KOPT-K1 (cell line): ENCODE results near the gene EPB41L4B.

Experiments
- H3K27ac ChIP-seq: fragments of 200-600 bp; sonication (generic); 2 replicates; pipeline ENCODE4 v1.5.1; 2016; ENCODE audit warnings: antibody characterized with exemption, mild to moderate bottlenecking, low read depth, low read length; ENCODE audit not compliant: poor library complexity, severe bottlenecking
- H3K36me3 ChIP-seq: fragments of 200-600 bp; sonication (generic); 2 replicates; pipeline ENCODE4 v1.5.1; 2017; ENCODE audit warnings: antibody characterized with exemption, mild to moderate bottlenecking, low read length, moderate library complexity; ENCODE audit not compliant: insufficient read depth
- H3K9me3 ChIP-seq: fragments of 200-600 bp; sonication (generic); 2 replicates; pipeline ENCODE4 v1.5.1; 2017; ENCODE audit warnings: antibody characterized with exemption, low read length, mild to moderate bottlenecking; ENCODE audit not compliant: insufficient read depth, poor library complexity, severe bottlenecking

The EPB41L4B gene

DNA sequence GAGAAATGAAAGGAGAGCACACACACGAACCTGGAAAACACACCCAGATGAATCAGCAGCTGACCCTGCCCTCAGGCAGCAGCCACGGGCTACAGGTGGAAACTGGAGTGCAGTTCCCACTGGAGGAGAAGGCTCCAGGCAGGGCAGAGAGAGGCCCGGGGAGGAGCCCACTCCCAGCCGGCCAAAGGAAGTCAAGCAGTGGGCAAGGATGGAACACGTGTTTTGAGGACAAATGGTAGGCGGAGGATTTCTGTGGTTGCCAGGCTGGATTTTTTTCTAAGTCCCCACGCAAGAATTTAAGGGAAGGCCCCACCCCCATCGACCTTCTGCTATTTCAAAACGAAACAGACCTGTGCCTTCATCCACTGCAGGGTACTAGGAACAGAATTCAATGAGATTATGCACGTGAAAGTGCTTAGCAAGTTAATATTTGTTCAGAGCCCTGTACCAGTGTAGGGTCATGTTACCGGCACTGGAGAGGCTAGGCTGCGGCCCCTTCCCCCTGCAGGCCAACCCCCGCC, 6.8 kb downstream of the EPB41L4B start:
- Histone ChIP-seq H3K9me3 (no peaks in the 10 kb centered on the region), H3K36me3 (no peaks in the 10 kb centered on the region), H3K27ac (no peak overlapping the region)

DNA sequence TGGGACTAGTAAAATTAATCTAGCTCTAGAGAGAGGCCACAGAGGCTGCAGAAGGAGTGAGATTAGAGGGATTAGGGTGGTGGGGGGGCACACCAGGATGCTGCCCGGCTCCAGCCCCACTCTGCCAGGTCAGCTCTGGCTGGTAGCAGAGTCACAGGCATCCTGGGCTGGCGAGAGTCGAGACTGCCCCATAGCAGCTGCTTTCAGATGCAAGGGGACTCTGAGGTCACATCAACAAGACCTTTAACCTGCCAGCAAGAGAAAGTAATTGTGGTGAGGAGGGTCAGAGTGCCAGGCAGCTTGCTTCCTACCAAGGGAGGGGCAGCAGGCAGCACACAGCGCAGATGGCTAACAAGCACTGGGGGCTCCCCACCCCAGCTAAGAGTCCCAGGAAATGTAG, 7.5 kb downstream of the EPB41L4B start:
- Histone ChIP-seq H3K9me3 (no peaks in the 10 kb centered on the region), H3K27ac (no peak overlapping the region), H3K36me3 (no peaks in the 10 kb centered on the region)

DNA sequence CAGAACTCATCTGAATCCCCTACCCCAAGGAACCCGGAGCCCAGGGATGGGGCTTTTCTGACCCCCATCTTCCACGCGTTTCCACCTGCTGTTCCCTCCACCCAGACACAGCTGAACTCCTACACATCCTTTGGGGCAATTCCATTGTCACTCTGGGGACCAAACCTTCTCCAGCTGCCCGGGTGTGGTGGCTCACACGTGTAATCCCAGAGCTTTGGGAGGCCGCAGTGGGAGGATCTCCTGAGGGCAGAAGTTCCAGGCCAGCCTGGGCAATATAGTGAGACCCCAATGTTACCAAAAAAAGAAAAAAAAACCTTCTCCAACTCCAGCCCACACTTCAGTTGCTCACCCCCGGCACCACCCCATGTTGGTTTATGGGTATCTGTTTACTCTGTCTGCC, 8.1 kb downstream of the EPB41L4B start:
- Histone ChIP-seq H3K36me3 (no peaks in the 10 kb centered on the region), H3K9me3 (no peaks in the 10 kb centered on the region), H3K27ac (no peak overlapping the region)

DNA sequence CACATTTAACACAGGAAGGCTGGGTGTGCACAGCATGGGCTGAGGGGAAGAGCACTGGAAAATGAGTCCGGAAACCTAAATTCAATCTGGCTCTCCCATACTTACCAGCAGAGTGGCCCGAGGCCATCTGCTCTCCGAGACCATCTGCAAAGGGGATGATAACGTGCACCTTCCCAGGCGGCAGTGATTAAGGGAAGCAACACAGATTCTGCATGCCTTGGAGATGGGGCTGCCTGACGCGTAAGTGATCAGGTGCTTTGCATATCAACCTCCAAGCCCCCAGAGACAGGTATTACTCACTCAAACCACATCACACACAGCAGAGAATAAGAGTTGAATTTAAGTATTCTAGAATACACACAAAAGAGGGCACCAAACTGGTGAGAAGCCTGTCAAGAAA, 9.1 kb downstream of the EPB41L4B start:
- no peaks in the 10 kb centered on the region for H3K36me3 ChIP-seq
- H3K27ac ChIP-seq = no peak overlapping the region
- no peaks in the 10 kb centered on the region for H3K9me3 ChIP-seq

DNA sequence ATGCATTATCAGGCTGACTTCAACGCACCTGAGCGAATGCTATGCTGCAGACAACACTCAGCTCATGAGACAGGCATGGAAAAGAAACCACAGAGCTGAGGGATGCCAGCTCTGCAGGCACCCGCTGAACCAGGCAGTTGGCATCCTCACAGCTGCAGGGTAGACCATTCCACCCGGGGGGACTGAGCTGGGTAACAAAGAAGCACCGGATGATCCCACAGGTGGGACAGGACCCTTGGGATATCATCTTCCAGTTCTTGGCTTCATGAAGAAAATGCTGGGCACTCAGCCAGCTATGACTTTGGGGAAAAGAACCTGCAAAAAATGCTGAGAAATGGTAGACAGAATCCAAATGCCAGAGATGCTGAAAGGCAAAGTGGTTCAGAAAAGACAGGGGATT, 9.6 kb downstream of the EPB41L4B start:
- Histone ChIP-seq H3K36me3 (no peaks in the 10 kb centered on the region), H3K27ac (no peak overlapping the region), H3K9me3 (no peaks in the 10 kb centered on the region)

DNA sequence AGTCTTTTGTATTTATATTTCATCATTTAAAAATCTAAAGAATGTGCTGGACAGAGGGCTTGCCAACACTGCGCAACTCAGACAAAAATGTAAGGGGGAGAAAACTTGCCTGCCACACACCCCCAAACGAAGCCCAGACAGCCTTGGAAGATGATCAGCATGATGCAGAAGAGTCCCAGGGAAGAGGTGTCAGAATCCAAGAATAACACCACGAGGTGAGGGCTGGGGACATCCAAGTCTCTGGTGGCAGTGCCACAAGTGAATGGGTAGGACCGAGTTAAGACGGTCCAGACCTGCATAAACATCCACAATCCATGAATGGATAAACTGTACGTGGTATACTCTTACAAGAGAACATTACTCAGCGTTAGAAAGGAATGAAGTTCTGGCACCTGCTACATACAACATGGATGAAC, 10.4 kb downstream of the EPB41L4B start:
- H3K36me3 ChIP-seq = no peaks in the 10 kb centered on the region
- H3K9me3 ChIP-seq = no peaks in the 10 kb centered on the region
- H3K27ac ChIP-seq = no peak overlapping the region

DNA sequence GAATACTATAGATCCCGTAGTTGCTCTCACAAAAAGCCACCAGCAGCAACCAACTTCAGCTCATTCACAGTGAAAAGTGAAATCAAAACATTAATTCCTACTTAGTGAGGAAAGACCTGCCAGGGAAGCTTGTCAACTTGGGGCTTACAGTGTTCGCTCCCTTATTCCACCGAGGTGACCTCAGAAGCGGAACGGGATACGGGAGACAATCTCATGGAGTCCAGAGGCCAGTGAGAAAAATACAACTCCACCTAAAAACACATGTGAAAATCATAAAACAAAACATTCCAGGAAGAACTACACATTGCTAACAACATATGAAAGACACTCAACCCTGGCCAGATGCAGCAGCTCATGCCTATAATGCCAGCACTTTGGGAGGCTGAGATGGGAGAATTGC, 11.6 kb downstream of the EPB41L4B start:
- no peaks in the 10 kb centered on the region for H3K36me3 ChIP-seq
- H3K9me3 ChIP-seq = no peaks in the 10 kb centered on the region
- H3K27ac ChIP-seq = no peak overlapping the region

DNA sequence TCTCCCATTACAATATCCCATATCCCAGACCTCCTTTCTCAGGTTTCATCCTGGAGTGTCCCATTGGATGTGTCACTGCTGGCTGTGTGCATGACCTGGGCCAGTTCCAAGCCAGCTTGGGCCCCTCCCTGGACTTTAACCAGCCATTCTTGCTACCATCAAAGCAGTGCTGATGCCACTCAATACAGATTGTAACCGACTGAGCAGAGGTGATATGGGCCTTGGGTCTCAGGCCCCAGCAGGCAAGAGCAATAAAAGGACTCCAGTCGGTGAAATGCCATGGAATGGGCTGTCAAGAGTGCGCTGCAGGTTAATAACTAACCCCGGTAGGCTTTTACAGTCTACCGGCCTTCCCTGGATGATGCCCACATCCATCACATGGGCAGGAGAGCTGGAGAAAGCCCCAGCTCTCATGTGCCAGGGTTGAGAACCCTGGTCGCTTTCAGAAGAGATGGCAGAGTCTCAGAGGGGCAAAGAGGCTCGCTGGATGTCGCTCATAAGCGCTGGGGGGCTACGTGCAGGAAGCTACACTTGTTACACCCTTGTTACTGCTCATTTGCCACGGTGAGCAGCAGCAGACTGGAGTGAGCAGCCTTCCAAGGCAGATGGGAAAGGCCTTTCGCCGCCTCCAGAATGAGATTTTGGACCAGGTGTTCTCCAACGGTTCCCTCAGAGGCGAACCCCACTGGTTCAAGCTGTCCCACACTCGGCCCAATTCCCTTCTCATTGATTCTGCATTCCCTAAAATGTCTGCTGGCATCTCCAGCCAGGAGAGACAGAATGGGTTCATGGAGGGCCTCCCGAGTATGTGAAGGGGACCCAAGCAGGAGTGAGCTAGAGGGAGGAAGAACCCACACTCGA, 13.2 kb downstream of the EPB41L4B start:
- Histone ChIP-seq H3K9me3 (no peaks in the 10 kb centered on the region), H3K36me3 (no peaks in the 10 kb centered on the region), H3K27ac (no peak overlapping the region)

DNA sequence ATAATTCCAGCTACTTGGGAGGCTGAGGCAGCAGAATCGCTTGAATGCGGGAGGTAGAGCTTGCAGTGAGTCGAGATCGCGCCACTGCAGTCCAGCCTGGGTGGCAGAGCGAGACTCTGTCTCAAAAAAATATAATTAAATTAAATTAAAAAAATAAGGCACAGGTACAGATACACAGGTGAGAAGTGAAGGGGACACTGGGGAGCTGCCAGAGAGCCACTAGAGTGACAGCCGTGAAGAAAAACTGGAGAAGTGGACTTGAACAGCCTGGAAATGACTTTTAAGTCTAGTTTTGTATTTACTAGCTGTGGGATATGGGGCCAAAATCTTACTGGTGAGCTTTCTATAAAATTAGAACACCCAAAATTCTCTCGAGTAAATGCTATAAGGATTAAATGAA, 15.1 kb downstream of the EPB41L4B start:
- no peaks in the 10 kb centered on the region for H3K9me3 ChIP-seq
- no peaks in the 10 kb centered on the region for H3K36me3 ChIP-seq
- no peak overlapping the region for H3K27ac ChIP-seq

DNA sequence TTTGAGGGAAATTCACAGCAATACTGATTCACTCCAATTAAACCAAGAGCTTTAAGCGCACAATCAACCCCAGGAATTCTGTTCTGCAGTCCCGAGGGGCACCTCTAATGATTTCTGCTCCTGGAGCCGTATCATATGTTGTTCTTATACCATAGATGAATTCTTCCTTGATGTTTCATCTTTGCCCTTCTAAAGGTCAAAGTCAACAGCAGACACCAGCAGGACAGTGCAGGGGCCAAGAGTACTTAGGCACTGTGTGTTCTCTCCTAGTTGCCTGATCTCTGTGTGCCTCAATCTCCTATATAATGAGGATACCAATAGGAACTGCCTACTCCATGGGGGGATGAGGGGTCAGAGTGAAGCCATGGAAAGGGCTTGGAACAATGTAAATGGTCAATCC, 16.5 kb downstream of the EPB41L4B start:
- Histone ChIP-seq H3K9me3 (no peaks in the 10 kb centered on the region), H3K27ac (no peak overlapping the region), H3K36me3 (no peaks in the 10 kb centered on the region)

DNA sequence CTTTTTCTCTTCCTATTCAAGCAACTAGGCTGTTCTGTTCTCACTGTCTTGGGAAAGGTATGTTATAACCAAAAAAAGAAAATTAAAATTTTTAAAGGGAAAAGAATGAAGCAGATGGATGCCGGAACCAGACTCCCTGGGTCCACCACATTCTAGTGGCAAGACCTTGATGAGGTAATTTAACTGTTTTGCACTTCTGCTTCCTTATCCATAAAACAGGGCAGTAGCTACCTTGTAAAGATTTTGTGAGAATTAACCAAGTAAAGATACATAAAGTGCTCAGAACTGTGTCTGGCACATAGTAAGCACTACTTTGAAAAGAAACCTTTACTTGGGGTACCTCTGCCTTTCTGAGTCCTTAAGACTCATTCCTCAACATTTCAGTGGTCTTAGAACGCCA, 17.0 kb downstream of the EPB41L4B start:
- Histone ChIP-seq H3K9me3 (no peaks in the 10 kb centered on the region), H3K36me3 (no peaks in the 10 kb centered on the region), H3K27ac (no peak overlapping the region)

DNA sequence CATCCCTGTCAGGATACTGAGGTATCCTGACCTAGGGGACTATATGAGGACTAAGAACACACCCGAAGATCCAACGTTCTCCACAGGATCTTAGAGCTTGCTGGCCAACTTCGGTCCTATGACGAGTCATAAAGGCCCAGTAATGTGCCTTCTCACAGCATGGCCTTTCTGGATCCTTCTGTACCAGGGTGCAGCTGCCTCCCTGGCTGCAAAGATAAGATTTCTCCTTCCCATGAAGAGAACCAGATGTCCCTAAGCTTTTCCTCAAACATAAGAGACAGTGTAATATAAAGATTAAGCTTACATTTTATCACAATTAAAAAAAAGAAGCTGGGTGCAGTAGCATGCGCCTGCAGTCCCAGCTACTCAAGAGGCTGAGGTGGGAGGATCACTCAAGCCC, 18.3 kb downstream of the EPB41L4B start:
- Histone ChIP-seq H3K36me3 (no peaks in the 10 kb centered on the region), H3K27ac (no peak overlapping the region), H3K9me3 (no peaks in the 10 kb centered on the region)

DNA sequence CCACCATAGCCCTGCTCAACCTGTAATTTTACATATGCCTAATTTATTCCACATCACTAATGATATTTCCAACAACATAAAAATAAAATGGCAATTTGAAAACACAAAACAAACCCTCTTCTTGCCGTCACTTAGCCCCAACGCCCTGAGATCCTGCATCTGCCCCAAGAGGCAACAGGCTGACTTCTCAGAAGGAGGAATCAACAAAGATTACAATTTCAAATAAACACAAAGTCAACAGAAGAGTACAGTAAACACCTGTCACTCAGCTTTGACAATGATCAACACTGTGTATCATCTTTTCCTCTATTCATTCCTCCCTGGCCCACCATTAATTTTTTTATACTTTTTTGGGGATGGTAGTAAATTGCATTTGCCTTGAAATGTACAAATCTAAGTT, 19.8 kb downstream of the EPB41L4B start:
- Histone ChIP-seq H3K27ac (no peak overlapping the region), H3K9me3 (no peaks in the 10 kb centered on the region), H3K36me3 (no peaks in the 10 kb centered on the region)

DNA sequence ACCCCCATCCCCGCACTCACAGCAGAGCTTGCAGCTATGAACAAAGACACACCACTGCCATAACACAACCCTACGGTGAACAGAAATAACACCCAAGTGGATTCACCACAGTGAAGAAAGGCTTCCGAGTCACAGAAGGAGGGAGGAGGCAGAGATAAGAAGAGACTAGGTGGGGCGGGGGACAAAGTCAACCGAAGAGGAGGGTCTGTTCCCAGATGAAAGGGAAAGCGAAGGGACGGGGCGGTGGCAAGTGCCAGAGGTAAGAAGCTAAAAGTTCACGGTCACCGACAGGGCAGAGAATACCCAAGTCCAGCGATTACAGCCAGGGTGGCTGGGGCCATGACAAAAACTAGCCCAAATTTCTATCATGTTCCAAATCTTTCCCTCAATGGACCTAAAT, 21.0 kb downstream of the EPB41L4B start:
- no peak overlapping the region for H3K27ac ChIP-seq
- no peaks in the 10 kb centered on the region for H3K36me3 ChIP-seq
- H3K9me3 ChIP-seq = no peaks in the 10 kb centered on the region

DNA sequence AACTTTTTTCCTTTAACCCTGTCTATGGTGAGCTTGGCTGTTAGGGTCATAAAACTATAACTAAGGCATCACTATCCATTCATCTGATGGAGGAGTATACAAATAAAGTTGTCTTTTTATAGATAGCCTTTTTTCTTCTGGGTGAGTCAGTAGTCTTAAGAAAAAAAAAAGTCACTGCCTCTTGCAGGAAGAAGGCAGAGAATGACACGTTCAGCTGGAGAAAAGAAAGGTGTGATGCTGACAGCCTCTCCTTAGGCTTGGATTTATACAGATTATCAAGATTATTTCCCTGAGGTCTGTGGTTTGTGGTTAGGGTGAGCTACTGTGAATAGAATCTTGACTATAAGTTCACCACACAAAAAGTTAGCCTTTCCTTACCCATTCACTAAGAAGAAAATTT, 23.0 kb downstream of the EPB41L4B start:
- Histone ChIP-seq H3K36me3 (no peaks in the 10 kb centered on the region), H3K9me3 (no peaks in the 10 kb centered on the region), H3K27ac (no peak overlapping the region)
